Breast epithelium (tissue), 4 donors: ENCODE data around the gene RCOR3. TPM values are rescaled to one million over a fixed set of nuclear protein-coding genes. Genes with fewer than 3 reads are reported as not detected.

Experiments used
- DNase-seq, 2 donors: peaks; one replicate each; pipeline ENCODE4 v3.0.0-alpha.2; 2019; ENCODE audit warnings: low spot score in 2 of 2
- H3K27ac ChIP-seq, 2 donors: fragments of 200-600 bp; sonication (generic) in 1 of 2; one replicate each; pipeline ENCODE4 v1.5.1; 2016 to 2019; ENCODE audit warnings: mild to moderate bottlenecking in 1 of 2
- H3K27me3 ChIP-seq, 2 donors: fragments of 200-600 bp; sonication (generic) in 1 of 2; one replicate each; pipeline versions ENCODE4 v1.5.1 to v1.6.0; 2017 to 2019; ENCODE audit warnings: control low read depth in 1 of 2, mild to moderate bottlenecking in 1 of 2
- H3K36me3 ChIP-seq: fragments of 200-600 bp; one replicate; pipeline ENCODE4 v1.5.1; 2019
- H3K4me1 ChIP-seq, 2 donors: fragments of 200-600 bp; sonication (generic); one replicate each; pipeline ENCODE4 v1.5.1; 2016 to 2019; ENCODE audit warnings: control low read depth in 1 of 2
- H3K4me3 ChIP-seq, 3 donors: fragments of 200-600 bp; sonication (generic); 1 replicate in 2 of 3; 2 replicates in 1 of 3; pipeline ENCODE4 v1.5.1; 2016 to 2019; ENCODE audit warnings: mild to moderate bottlenecking in 3 of 3, moderate library complexity in 2 of 3
- H3K9me3 ChIP-seq, 2 donors: fragments of 200-600 bp; sonication (generic) in 1 of 2; one replicate each; pipeline ENCODE4 v1.5.1; 2016 to 2019; ENCODE audit warnings: control low read depth in 1 of 2
- POLR2A ChIP-seq: fragments of 450-650 bp; IDR thresholded peaks from one replicate; pipeline ENCODE4 v1.6.1; 2016; ENCODE audit warnings: antibody characterized with exemption, mild to moderate bottlenecking, moderate library complexity
- POLR2AphosphoS5 ChIP-seq, 3 donors: sonication (generic); formaldehyde crosslinking; IDR thresholded peaks; one replicate each; pipeline ENCODE4 v1.6.1; 2017; ENCODE audit warnings: antibody characterized with exemption in 3 of 3
- intact Hi-C: fragments of 100-400 bp; cut with DNase I; formaldehyde crosslinking; loops from one replicate; pipeline ENCODE4 v1.15.1; 2023; ENCODE audit warnings: low total_unique reads
- total RNA-seq, 3 donors: library from RNA; depleted of rRNA; stranded (reverse); fragments of >200 nt; gene quantifications; one replicate each; pipeline ENCODE4 v1.1.0, GENCODE V29; 2016
- TF ChIP-seq, protein P1 (sequence below), 3 donors: fragments of 450-650 bp; IDR thresholded peaks; one replicate each; pipeline ENCODE4 v1.5.1; 2016 to 2017; ENCODE audit warnings: antibody characterized with exemption in 3 of 3, mild to moderate bottlenecking in 3 of 3, moderate library complexity in 3 of 3

Gene RCOR3
- total RNA-seq, 3 donors from 2014 or later = 45.9 to 107 (median 62.6) TPM

DNA sequence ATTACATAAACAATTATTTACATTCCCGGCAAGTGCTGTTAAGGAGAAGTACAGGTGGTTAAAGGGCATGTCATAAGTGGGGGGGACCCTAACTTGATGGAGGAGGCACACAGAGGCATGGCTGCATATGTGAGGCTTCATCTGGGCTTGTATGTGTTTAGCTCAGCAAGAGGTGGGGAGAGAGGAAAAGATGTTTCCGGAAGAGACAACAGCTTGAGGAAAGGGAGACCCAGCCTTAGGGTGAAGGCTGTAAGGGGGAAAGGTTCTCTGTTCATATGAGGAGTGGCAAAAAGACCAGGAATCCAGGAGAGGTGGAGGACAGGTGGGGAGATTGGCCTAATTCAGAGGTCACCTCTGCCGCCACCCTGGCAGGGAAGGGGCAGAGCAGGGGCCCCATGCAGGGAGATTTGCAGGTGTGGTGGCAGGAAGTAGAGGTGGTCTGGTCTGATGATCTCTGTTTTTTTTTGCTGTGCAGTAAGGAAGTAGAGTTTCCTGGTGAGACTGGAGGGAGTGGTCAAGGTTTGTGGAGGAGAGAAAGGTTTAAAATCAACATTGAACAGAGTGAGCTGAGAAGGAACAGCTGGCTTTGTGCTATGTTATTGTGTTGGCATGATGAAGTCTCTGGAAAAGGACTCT lies 76.5 kb downstream of the RCOR3 start:
- Histone ChIP-seq H3K4me1 (peaks cover 0 to 4% of the 10 kb centered on the region in 2 donors), H3K36me3 (no peaks in the 10 kb centered on the region), H3K27ac (peak overlapping the region; percentile 50 to 54), H3K27me3 (no peaks in the 10 kb centered on the region), H3K4me3 (no peak overlapping the region), H3K9me3 (no peaks in the 10 kb centered on the region)
- no peak for TF ChIP-seq POLR2AphosphoS5 (IDR thresholded peaks at IDR 0.05)
- TF ChIP-seq, protein P1, sequence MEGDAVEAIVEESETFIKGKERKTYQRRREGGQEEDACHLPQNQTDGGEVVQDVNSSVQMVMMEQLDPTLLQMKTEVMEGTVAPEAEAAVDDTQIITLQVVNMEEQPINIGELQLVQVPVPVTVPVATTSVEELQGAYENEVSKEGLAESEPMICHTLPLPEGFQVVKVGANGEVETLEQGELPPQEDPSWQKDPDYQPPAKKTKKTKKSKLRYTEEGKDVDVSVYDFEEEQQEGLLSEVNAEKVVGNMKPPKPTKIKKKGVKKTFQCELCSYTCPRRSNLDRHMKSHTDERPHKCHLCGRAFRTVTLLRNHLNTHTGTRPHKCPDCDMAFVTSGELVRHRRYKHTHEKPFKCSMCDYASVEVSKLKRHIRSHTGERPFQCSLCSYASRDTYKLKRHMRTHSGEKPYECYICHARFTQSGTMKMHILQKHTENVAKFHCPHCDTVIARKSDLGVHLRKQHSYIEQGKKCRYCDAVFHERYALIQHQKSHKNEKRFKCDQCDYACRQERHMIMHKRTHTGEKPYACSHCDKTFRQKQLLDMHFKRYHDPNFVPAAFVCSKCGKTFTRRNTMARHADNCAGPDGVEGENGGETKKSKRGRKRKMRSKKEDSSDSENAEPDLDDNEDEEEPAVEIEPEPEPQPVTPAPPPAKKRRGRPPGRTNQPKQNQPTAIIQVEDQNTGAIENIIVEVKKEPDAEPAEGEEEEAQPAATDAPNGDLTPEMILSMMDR (IDR thresholded peaks at IDR 0.05) = no peak
- TF ChIP-seq POLR2A = no peak
- intact Hi-C loops = no loop called here
- DNase-seq = no peak

DNA sequence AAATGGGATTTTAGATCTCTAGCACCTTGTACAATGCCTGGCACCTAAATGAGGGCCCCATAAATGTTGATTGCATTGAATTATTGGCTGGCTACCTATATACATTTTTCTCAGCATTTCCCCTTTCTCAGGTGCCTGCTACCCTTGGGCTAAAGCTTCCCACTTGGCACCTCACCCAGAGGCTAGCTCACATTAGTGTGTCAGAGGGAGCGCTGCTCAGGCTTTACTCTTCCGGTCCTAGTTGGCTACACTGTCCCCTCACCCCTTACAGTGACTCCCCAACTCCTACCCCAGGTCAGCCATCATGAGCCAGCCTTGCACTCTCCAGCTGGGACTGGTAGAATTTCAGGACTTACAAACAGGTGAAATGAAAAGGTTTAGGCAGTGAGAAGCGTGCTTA lies 77.0 kb downstream of the RCOR3 start:
- TF ChIP-seq POLR2A = no peak
- TF ChIP-seq POLR2AphosphoS5 (IDR thresholded peaks at IDR 0.05) = no peak
- TF ChIP-seq, protein P1 (IDR thresholded peaks at IDR 0.05) = no peak
- Histone ChIP-seq H3K36me3 (no peaks in the 10 kb centered on the region), H3K4me1 (peaks cover 0 to 4% of the 10 kb centered on the region in 2 donors), H3K9me3 (no peaks in the 10 kb centered on the region), H3K4me3 (no peak overlapping the region), H3K27me3 (no peaks in the 10 kb centered on the region), H3K27ac (peak overlapping the region; percentile 50 to 54)
- intact Hi-C loops = no loop called here
- DNase-seq = no peak

DNA sequence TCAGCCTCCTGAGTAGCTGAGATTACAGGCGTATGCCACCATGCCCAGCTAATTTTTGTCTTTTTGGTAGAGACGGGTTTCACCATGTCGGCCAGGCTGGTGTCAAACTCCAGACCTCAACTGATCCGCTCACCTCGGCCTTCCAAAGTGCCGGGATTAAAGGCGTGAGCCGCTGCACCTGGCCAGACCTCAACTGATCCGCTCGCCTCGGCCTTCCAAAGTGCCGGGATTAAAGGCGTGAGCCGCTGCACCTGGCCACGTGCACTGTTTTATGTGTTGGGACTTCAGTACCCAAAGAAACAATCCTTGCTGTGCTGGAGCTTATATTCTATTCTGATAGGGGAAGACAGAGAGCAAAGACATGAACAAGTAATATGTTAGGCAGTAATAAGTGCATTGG lies 77.6 kb downstream of the RCOR3 start:
- H3K36me3 ChIP-seq = no peaks in the 10 kb centered on the region
- intact Hi-C loops = no loop called here
- H3K4me1 ChIP-seq = peaks cover 0 to 4% of the 10 kb centered on the region in 2 donors
- no peaks in the 10 kb centered on the region for H3K9me3 ChIP-seq
- peak overlapping the region in 1 of 2 donors; percentile 50 for H3K27ac ChIP-seq
- no peaks in the 10 kb centered on the region for H3K27me3 ChIP-seq
- TF ChIP-seq POLR2A (no peak), POLR2AphosphoS5 (IDR thresholded peaks at IDR 0.05) (no peak)
- TF ChIP-seq, protein P1 (IDR thresholded peaks at IDR 0.05) = no peak
- no peak overlapping the region for H3K4me3 ChIP-seq
- no peak for DNase-seq

DNA sequence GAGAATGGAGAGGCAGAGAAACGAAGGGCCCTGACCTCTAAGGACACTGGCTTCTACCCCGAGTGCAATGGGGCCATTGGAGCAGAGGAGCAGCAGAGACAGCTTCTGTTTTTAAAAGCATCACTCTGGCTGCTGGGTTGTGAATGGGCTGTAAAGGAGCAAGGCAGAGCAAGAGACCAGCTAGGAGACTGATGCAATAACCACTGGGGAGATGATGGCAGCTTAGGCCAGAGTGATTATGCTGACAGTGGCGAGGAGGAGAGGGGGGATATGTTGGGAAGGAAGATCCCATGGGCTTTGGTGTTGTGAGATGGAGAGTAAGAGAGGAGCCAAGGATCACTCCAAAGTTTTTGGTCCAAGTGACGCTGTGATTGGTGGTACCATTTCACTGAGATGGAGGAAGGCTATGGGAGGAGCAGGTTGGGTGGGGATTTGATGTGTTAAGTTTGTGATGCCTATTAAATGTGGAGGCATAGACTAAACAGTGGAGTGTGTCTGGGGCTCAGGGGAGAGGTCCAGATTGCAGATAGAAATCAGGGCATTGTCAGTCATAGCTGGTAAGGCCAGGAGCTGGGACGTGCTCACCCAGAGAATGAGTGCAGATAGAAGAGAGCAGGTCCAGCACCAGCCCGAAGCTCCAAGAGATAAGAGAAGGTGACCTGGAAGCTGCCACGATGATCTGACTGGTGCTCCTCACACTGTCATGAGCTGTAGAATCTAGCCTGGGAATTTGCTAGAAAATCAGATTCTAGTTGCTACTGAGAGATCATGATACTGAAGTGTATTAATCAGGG lies 78.5 kb downstream of the RCOR3 start:
- Histone ChIP-seq H3K4me3 (no peak overlapping the region), H3K9me3 (no peaks in the 10 kb centered on the region), H3K27me3 (no peaks in the 10 kb centered on the region), H3K4me1 (peaks cover 0 to 4% of the 10 kb centered on the region in 2 donors), H3K27ac (no peak overlapping the region), H3K36me3 (no peaks in the 10 kb centered on the region)
- peak in 1 of 2 donors; percentile 8 for DNase-seq
- intact Hi-C loops = no loop called here
- TF ChIP-seq, protein P1 (IDR thresholded peaks at IDR 0.05) = no peak
- TF ChIP-seq POLR2A (no peak), POLR2AphosphoS5 (IDR thresholded peaks at IDR 0.05) (no peak)

DNA sequence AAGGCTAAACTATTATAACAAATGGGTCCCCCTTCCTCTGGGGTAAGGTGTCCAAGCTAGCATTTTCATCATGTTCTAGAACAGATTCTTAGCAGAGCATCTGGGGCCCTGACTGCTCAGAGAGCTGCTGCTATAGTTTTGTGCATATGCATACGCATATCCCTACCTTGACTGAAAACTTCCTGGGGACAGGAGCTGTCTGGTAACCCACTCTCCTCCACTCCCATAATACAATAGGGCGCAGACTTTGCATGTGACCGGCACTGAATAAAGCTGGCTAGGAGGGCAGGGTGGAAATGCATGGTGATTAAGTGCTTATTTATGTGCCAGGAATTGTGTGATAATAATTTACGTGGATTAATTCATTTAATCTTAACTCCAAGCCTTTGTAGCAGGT lies 79.1 kb downstream of the RCOR3 start:
- no peak for DNase-seq
- intact Hi-C loops = no loop called here
- TF ChIP-seq, protein P1 (IDR thresholded peaks at IDR 0.05) = no peak
- no peak for TF ChIP-seq POLR2A
- no peak for TF ChIP-seq POLR2AphosphoS5 (IDR thresholded peaks at IDR 0.05)
- Histone ChIP-seq H3K4me1 (peaks cover 0 to 4% of the 10 kb centered on the region in 2 donors), H3K36me3 (no peaks in the 10 kb centered on the region), H3K9me3 (no peaks in the 10 kb centered on the region), H3K27me3 (no peaks in the 10 kb centered on the region), H3K4me3 (no peak overlapping the region), H3K27ac (no peak overlapping the region)
